ENCODE measurements around the gene LIG1. TPM values are rescaled to one million over a fixed set of nuclear protein-coding genes. Genes with fewer than 3 reads are reported as not detected.
"Not testable (repeated sequence)": the region's sequence is repeated elsewhere in the genome, so short reads cannot be mapped to it uniquely, and the experiment has no call there.

The LIG1 gene
- polyA plus RNA-seq, 3 donors, result 2.5 to 11.3 (median 3.6) TPM

DNA sequence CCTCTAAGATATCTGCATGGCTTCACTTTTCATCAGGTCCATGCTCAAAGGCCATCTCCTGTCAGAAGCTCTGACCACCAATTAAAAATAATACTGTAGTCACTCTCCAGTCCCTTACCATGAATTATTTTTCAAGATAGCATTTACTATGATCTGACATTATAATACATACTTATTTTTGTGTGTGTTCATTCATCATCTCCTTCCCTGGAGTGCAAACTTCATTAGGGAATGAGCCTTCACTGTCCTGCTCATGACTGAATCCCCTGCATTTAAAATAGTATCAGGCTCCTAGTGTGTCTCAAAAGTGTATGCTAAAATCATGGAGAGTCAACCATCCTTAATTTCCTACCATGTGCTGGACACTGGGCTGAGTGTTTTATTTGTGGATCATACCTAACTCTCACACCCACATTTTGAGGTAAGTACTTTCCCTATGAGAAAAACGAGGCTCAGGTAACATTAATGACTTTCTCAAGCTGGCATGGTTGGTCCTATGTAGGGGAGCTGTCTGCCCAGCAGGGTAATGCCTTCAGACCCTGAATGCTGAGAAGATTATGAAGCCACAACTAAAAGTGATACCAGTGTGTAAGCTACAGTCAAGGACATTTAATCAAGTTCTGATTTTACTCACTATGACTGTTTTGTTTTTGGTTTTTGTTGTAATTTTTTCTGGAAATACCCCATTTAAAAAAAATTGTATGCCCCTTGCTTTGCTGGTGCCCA, 75.9 kb downstream of the LIG1 start:
- H3K9ac ChIP-seq (ENCODE audit: insufficient read depth, low read length, poor library complexity, severe bottlenecking), result no peak overlapping the region
- H3K4me1 ChIP-seq (ENCODE audit: control insufficient read depth in 1 of 2, insufficient read depth in 2 of 2, low read length in 2 of 2), result no peaks in the 10 kb centered on the region
- no CpG with 5 or more reads among the region's 1 CpG for WGBS (ENCODE audit: insufficient coverage)
- H3K9me3 ChIP-seq (replicated peaks in 1 of 2; ENCODE audit: control insufficient read depth in 1 of 2, insufficient read depth in 1 of 2, low read length in 2 of 2), result peaks cover 0 to 8% of the 10 kb centered on the region in 2 donors
- no peaks in the 10 kb centered on the region for H4K20me1 ChIP-seq (ENCODE audit: insufficient read depth, low read length)
- H3K4me3 Mint-ChIP-seq, result no peak overlapping the region
- H3K27me3 ChIP-seq (ENCODE audit: control insufficient read depth in 2 of 2, insufficient read depth in 2 of 2, low read length in 2 of 2), result no peaks in the 10 kb centered on the region
- H3K36me3 Mint-ChIP-seq, result peaks cover 0 to 2% of the 10 kb centered on the region in 2 donors
- peaks cover 4 to 5% (median 5%) of the 10 kb centered on the region in 3 donors for H3K27me3 Mint-ChIP-seq (ENCODE audit: low read depth in 3 of 3)
- no peak overlapping the region for H2AFZ ChIP-seq (ENCODE audit: insufficient read depth, low read depth, low read length, poor library complexity, severe bottlenecking)
- H3K36me3 ChIP-seq (replicated peaks in 1 of 2; ENCODE audit: control insufficient read depth in 1 of 2, insufficient read depth in 2 of 2, low read length in 2 of 2), result no peaks in the 10 kb centered on the region
- intact Hi-C loops (cut with micrococcal nuclease), result no loop called here
- DNase-seq, result no peak
- no peaks in the 10 kb centered on the region for H3K4me1 Mint-ChIP-seq
- H3K27ac ChIP-seq (ENCODE audit: low read depth in 1 of 2, low read length in 2 of 2), result no peak overlapping the region
- H3K4me3 ChIP-seq (replicated peaks in 1 of 3; ENCODE audit: low read depth in 2 of 3, low read length in 3 of 3), result no peak overlapping the region
- H3K9me3 Mint-ChIP-seq, result peaks cover 0 to 14% (median 5%) of the 10 kb centered on the region in 7 donors
- TF ChIP-seq, protein P1, sequence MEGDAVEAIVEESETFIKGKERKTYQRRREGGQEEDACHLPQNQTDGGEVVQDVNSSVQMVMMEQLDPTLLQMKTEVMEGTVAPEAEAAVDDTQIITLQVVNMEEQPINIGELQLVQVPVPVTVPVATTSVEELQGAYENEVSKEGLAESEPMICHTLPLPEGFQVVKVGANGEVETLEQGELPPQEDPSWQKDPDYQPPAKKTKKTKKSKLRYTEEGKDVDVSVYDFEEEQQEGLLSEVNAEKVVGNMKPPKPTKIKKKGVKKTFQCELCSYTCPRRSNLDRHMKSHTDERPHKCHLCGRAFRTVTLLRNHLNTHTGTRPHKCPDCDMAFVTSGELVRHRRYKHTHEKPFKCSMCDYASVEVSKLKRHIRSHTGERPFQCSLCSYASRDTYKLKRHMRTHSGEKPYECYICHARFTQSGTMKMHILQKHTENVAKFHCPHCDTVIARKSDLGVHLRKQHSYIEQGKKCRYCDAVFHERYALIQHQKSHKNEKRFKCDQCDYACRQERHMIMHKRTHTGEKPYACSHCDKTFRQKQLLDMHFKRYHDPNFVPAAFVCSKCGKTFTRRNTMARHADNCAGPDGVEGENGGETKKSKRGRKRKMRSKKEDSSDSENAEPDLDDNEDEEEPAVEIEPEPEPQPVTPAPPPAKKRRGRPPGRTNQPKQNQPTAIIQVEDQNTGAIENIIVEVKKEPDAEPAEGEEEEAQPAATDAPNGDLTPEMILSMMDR (IDR thresholded peaks at IDR 0.05), result no peak
- no peak overlapping the region for H3K27ac Mint-ChIP-seq
- H3K79me2 ChIP-seq (ENCODE audit: insufficient read depth, low read length), result no peaks in the 10 kb centered on the region
- no peak overlapping the region for H3K4me2 ChIP-seq (replicated peaks; ENCODE audit: extremely low read depth, low read length, poor library complexity, severe bottlenecking)

DNA sequence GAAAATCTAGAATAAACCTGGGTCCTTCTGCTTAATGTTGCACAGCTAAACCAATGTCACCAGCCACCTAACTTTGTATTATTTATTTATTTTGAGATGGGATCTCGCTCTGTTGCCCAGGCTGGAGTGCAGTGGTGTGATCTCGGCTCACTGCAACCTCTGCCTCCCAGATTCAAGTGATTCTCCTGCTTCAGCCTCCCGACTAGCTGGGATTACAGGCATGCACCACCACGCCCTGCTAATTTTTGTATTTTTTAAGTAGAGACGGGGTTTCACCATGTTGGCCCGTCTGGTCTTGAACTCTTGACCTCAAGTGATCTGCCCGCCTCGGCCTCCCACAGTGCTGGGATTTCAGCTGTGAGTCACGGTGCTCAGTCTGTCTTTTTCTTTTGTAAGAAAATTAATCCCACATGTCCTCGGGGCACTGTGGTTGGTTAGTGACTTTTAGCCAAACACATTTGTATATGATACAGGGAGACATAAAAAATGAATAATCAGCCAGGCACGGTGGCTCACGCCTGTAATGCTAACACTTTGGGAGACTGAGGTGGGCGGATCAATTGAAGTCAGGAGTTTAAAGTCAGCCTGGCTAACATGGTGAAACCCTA, 78.9 kb downstream of the LIG1 start:
- H2AFZ ChIP-seq (ENCODE audit: insufficient read depth, low read depth, low read length, poor library complexity, severe bottlenecking); H3K9ac ChIP-seq (ENCODE audit: insufficient read depth, low read length, poor library complexity, severe bottlenecking); H3K9me3 ChIP-seq (replicated peaks in 1 of 2; ENCODE audit: control insufficient read depth in 1 of 2, insufficient read depth in 1 of 2, low read length in 2 of 2); H3K4me1 ChIP-seq (ENCODE audit: control insufficient read depth in 1 of 2, insufficient read depth in 2 of 2, low read length in 2 of 2); H3K4me2 ChIP-seq (replicated peaks; ENCODE audit: extremely low read depth, low read length, poor library complexity, severe bottlenecking); intact Hi-C loops (cut with micrococcal nuclease); DNase-seq; H3K27ac Mint-ChIP-seq; H3K36me3 ChIP-seq (replicated peaks in 1 of 2; ENCODE audit: control insufficient read depth in 1 of 2, insufficient read depth in 2 of 2, low read length in 2 of 2); H4K20me1 ChIP-seq (ENCODE audit: insufficient read depth, low read length); H3K27ac ChIP-seq (ENCODE audit: low read depth in 1 of 2, low read length in 2 of 2); H3K4me3 ChIP-seq (replicated peaks in 1 of 3; ENCODE audit: low read depth in 2 of 3, low read length in 3 of 3); H3K79me2 ChIP-seq (ENCODE audit: insufficient read depth, low read length); H3K27me3 Mint-ChIP-seq (ENCODE audit: low read depth in 3 of 3); H3K27me3 ChIP-seq (ENCODE audit: control insufficient read depth in 2 of 2, insufficient read depth in 2 of 2, low read length in 2 of 2); H3K4me1 Mint-ChIP-seq; H3K4me3 Mint-ChIP-seq; H3K36me3 Mint-ChIP-seq: not testable (repeated sequence)
- WGBS (ENCODE audit: insufficient coverage), result 96% methylated on average over 8 of the region's 13 CpGs
- H3K9me3 Mint-ChIP-seq, result peaks cover 0 to 17% (median 5%) of the 10 kb centered on the region in 7 donors
